Activated effector memory CD4-positive, alpha-beta T cell treated with anti-CD3 and anti-CD28 coated beads, Interleukin-2, amount 50 U/mL, for 16 hours (primary cell): Measurements from ENCODE around the gene ZBTB6.
"Not testable (repeated sequence)": the region's sequence is repeated elsewhere in the genome, so short reads cannot be mapped to it uniquely, and the experiment has no call there.

Experiments used
- DNase-seq: peaks from one replicate; pipeline ENCODE4 v3.0.0-alpha.2; 2020

ZBTB6 gene

DNA sequence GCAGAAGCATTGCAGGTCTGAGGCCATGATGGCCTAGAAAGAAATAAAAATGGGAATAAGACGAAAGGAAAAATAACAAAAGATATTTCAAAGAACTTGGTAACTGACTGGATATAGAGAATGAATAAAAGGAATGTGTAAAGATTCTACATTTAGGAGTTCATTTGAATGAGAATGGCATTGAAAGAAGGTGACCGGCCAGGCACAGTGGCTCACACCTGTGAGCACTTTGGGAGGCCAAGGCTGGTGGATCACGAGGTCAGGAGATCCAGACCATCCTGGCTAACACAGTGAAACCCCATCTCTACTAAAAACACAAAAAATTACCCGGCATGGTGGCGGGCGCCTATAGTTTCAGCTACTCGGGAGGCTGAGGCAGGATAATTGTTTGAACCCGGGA, 9.6 kb upstream of the ZBTB6 start:
- DNase-seq = no peak

DNA sequence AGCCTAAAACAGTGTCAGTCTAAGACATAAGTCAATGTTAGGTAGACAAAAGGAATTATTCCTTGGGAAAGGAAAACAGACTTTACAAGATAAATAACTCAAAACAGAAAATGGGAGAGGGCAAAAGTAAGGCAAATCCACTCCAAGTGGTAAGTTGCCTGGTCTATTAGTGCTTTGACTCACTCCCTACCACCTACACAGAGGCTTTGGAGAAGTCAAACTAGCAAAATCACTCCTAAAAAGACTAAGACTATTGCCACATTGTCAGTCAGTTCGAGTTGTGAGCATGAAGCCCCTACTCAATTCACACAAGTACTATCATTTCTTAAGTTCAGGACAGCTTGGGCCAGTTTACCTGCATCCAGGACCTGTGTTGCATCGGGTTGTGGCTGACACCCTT, 5.2 kb upstream of the ZBTB6 start:
- DNase-seq = no peak

DNA sequence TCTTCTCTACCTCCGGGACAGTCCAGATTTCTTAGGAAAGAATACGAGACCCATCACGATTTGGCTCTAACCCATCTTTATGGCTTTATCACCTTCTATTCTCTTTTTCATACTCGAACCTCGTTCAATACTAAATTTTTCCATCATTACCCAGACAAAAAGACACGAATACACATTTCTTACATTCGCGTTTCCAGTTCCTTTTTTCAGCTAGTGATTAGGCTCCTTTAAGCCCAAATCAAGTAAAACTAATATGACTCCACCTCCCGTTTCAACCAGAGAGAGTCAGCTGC, 506 bp downstream of the ZBTB6 start:
- DNase-seq = no peak

DNA sequence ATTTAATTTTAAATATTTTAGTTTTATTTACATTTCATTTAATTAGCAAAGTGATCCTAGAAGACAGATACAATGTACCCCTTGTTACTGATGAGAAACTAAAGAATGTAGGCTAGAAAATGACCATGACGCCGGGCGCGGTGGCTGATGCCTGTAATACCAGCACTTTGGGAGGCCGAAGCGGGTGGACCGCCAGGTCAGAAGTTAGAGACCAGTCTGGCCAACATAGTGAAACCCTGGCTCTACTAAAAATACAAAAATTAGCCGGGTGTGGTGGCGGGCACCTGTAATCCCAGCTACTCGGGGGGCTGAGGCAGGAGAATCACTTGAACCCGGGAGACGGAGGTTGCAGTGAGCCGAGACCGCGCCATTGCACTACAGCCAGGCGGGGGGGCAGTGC, 7.0 kb downstream of the ZBTB6 start:
- not testable (repeated sequence) for DNase-seq

DNA sequence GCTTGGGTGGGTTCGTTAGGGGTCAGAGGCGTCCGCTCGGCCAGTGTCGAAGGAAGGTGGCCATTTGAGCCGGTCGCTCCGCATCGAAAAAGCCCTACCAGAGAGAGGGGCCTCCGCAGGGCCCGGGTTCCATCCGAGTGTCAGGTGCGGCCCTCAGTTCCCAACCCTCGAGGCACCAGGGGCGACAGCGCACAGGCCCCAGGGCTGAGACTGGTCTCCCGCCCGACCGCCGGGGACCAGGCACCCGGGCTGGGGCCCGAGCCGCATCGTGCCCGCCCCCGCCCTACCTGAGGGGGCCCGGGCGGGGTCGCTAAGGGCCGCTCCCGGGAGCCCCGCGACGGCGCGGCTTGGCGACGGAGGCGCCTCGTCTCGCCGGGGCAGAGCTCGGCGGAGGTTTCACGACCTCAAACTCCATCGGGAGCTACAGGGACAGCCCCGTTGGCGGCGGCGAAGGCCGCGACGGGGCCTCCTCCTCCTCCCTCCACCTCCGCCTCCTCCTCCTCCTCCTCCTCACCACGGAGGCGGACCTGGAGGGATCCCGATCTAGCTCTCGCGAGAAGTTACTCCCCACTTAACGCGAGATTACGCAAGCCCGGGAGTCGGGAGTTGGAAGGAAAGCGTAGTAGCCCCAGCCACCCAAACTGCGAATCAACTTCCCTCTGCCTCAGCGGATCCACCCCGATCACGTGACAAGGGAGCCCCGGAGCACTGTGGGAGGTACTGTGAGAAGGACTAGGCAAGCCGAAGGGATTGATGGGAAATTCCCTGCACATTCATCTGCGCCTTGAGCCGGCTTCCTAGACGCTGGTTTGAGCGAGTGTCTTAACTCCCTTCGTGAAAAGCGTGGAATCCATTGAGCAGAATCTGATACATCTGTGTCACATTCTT, 8.1 kb downstream of the ZBTB6 start, which contains the start of gene RC3H2:
RC3H2 (minus strand) TSS at position 537 of the 888 bp plus-strand sequence. CDS start 7,850 bp downstream, outside the sequence.
- DNase-seq = peak; percentile 99

DNA sequence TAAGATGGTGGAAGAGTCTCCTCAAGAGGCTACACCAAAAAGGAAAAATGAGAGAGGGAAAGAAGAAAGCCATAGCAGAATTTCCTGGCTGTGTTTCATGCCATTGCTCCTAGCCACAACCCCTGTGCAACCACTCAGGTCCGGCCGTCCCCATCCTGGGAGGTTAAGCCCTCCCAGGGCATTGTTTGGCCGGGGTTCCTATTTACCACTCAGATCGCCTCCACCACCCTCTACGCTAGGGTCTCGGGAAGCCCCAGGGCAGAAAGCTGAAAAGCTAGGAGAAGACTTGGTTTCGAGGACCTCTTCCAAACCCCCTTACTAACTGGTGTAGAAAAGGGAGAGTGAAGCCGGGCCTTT, 8.7 kb downstream of the ZBTB6 start:
- peak; percentile 73 for DNase-seq

DNA sequence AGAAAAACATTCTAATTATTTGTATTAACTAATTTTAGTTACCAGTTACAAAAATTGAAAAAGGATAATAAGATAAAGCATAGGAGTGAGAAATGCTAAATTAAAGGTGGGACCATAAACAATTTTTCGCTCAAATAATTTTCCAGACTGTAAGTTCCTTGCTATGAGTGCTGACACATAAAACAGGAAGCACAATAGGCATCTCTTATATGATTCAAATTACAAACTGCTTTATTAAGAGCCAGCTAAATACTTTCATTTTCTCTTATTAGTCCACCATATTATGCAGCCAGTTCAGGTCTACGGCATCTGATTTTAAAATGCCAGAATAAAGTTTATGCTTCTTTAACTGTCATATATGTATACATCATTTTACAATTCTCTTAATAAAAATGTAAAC, 12.3 kb downstream of the ZBTB6 start:
- DNase-seq = no peak

DNA sequence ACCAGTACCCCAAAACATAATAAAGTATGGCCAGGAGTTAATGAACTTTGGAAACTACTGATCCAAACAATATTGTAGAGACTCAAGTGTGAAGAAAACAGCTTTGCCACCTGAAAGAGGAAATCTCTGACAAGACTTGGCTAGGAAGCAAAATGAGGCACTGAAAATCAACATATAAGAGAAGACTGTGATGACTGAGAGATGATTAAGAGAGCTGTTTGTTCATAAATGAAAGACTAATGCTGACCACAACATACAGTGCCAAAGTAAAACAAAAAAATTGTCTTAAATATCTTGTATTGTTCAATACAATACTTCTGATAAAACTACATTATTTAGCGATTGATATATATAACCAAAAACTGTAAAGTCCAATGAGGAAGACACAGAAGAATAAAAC, 15.2 kb downstream of the ZBTB6 start:
- DNase-seq = no peak

DNA sequence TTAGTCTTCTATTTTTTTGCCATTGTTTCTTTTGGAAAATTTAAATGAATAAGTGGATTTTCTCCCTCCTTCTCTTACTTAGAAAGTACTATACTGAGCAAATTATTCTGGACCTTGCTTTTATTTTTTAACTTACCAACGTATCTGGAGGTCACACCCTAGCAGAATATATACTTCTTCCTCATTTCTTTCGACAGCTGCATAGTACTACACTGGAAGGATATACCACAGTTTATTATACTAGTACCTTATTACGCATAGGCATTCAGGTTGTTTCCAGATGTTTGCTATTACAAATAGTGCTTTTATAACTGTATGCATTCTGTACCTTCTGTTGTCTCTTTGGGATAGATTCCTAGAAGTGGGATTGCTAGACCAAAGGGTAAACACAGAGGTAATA, 24.6 kb downstream of the ZBTB6 start:
- no peak for DNase-seq

DNA sequence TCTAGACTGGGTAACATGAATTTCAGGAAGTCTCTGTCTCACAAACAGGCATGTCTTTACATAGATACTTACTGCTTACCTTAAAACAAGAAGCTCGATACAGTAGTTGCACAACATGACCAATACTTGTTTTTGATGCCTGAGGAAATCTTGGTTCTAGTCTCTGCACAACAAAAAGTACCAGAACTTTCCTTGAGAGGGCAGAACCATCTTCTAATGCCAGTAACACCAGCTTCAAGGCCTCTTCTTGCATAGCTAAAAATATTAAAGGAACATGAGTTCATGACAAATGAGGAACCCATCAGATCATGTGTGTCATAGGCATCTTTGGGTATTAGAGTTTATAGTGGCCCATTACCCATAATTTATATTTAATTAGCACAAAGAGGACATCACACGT, 30.0 kb downstream of the ZBTB6 start:
- DNase-seq = no peak

DNA sequence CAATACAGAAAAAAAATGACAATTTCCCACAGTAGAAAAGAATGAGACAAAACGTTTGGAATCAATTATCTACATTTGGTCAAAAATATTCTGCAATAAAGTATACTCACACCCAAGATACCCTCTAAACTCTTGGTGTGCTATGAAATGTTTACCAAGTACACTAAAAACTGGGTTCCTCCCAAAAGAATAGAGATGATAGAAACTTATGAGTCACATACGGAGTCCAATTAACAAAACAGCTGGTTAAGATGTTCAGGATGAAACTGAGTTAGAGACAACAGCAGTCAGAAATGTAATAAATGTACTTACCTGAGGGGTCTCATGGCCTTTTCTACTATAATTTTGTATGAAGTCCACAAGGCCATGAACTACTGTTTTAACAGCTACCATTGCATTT, 33.7 kb downstream of the ZBTB6 start:
- DNase-seq = no peak

DNA sequence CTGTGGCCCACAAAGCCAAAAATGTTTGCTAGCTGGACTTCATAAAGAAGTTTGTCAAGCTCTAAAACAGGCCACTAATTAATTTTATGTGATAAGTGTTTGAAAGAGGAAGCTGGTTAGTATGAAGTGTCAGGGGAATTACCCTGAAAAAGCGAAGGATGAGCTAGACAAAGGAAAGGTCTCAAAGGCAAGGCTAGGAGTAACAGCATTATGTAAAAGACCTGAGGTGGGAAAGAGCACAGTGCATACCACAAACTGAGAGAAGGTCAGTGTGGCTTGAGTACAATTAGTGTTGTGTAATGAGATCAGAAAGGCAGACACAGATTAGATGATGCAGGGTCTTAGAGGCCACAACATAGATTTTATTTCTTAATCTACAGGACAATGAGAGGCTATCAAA, 37.6 kb downstream of the ZBTB6 start:
- no peak for DNase-seq

DNA sequence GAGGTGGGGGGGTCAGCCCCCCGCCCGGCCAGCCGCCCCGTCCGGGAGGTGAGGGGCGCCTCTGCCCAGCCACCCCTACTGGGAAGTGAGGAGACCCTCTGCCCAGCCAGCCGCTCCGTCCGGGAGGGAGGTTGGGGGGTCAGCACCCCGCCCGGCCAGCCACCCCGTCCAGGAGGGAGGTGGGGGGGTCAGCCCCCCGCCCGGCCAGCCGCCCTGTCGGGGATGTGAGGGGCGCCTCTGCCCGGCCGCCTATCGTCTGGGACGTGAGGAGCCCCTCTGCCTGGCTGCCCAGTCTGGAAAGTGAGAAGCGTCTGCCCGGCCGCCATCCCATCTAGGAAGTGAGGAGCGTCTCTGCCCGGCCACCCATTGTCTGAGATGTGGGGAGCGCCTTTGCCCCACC, 45.8 kb downstream of the ZBTB6 start:
- DNase-seq = not testable (repeated sequence)

DNA sequence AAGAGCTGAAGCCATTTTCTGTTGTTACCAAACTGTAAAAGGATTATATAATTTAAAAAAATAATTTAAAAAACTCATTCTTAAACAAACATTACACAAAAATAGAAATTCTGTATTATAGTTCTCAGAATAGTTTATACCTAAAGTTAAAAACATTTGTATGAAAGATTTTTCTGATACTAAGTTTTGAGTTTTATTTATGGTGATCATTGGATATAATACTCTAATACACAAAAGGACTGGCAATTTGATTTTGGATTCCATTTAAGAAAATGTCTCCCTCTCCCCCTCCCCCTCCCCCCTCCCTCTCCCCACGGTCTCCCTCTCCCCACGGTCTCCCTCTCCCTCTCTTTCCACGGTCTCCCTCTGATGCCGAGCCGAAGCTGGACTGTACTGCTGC, 47.0 kb downstream of the ZBTB6 start:
- DNase-seq = no peak

DNA sequence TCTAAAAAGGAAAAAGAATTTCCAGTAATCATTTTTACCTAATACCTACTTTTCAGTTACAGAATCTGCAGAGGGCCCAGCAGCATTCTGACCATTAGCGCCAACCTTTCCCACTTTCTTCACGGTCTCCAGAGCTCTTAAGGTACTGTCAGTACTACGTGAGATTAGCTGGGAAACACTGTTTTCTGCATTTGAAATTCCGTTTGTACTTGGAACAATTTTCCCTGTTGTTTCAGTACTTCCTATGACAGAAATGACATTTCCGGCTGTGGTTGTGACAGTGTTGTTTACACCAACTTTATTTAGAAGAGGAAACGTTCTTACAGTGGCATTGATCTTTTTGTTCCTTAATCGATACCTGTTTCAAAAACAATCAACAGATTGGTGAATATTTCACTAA, 47.8 kb downstream of the ZBTB6 start:
- DNase-seq = no peak

DNA sequence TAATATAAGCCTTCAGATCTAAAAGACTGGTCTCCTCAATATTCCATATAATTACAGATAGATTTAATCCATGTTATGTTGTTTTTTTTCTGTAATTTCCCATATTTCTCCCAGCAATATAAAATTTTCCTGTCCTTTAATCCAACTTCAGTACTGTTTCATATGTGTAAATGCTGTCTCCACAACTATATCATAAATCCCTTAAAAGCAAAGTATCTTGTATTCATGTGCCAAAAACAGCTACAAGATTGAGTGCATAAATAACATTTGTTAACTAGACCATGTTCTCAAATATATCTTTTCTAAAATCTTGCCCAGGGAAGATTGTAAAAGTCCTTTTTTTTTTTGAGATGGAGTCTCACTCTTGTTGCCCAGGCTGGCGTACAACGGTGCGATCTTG, 49.7 kb downstream of the ZBTB6 start:
- DNase-seq = no peak

DNA sequence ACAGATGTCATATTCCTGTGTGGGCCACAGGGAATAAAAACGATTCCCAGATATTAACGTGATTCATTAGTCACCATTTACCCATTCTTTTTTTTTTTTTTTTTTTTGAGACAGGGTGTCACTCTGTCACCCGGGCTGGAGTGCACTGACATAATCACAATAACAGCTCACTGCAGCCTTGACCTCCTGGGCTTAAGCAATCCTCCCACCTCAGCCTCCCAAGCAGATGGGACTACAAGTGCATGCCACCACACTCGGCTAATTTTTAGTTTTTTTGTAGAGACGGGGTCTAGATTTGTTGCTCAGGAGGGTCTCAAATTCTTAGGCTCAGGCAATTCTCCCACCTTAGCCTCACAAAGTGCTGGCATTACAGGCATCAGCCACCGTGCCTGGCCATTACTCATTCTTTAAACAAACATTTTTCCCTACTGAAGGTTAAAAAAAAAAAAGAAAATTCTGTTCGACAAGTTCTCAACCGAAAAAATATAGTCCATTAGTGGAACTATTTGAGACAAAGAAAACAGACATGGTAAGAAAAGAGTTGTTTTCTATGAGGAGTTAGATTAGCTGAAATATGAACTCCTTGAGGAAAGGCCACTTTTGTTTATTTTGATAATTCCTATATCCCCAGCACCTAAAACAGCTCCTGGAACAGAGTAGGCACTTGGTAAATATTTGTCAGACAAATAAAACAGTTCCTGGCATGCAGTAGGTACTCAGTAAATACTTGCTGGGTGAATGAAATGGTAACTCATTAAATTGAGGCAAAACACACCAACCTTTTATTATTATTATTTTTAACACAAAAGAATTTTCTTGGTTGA, 52.6 kb downstream of the ZBTB6 start:
- no peak for DNase-seq
